ENCODE results near the gene NLRP3. TPM values are rescaled to one million over a fixed set of nuclear protein-coding genes. Genes with fewer than 3 reads are reported as not detected.

The NLRP3 gene
- total and polyA plus RNA-seq, 2 of the 13 experiments (the other 11 are each of a cell fraction or from before 2014, with no cell fraction given): not detected

- TF ChIP-seq STAT6 (CRISPR knock-in tag; IDR thresholded peaks at IDR 0.05; ENCODE audit: borderline replicate concordance) (no peak), RERE (CRISPR knock-in tag; IDR thresholded peaks at IDR 0.05; ENCODE audit: low read depth) (no peak), ZNF446 (CRISPR knock-in tag; IDR thresholded peaks at IDR 0.05) (no peak), SETDB1 (CRISPR knock-in tag; IDR thresholded peaks at IDR 0.05; ENCODE audit: borderline replicate concordance) (no peak), NFYB (CRISPR knock-in tag; IDR thresholded peaks at IDR 0.05) (no peak), ZNF18 (CRISPR knock-in tag; IDR thresholded peaks at IDR 0.05; ENCODE audit: insufficient replicate concordance) (no peak), FOXA3 (CRISPR knock-in tag; IDR thresholded peaks at IDR 0.05) (no peak), ZXDC (CRISPR knock-in tag; IDR thresholded peaks at IDR 0.05) (no peak)
Measured at GRCh38 chr1:247459507-247459906, 43.5 kb downstream of the NLRP3 start (continued).

Measured in HepG2 (cell line).